H1 (cell line): ENCODE measurements around the gene MLC1. TPM values are rescaled to one million over a fixed set of nuclear protein-coding genes. Genes with fewer than 3 reads are reported as not detected.

Source experiments
- CTCF ChIA-PET: fragments of 300-600 bp; sonication (Branson Sonifier 250); formaldehyde crosslinking; loops from one replicate; lab custom pipeline; 2021; ENCODE audit not compliant: partially characterized antibody; lab: Charles Lee
- POLR2A ChIA-PET: fragments of 300-600 bp; sonication (Branson Sonifier 250); formaldehyde crosslinking; loops from one replicate; lab custom pipeline; 2021; ENCODE audit warnings: inconsistent platforms; ENCODE audit not compliant: partially characterized antibody; lab: Charles Lee
- DNase-seq, 2 experiments: peaks; one replicate each; pipeline versions ENCODE4 v3.0.0 to v3.0.0-alpha.2; 2010 to 2022; ENCODE audit warnings: low spot score in 2 of 2, low read depth in 1 of 2, mixed read lengths in 1 of 2
- FAIRE-seq: peaks from 2 replicates; lab custom pipeline; 2011; peaks lifted over from hg19 to GRCh38; lab: Jason Lieb, UNC
- H2AFZ ChIP-seq: 2 replicates; pipeline ENCODE4 v1.8.1; 2012; ENCODE audit warnings: low read length, inconsistent platforms
- H2AK5ac ChIP-seq: 2 replicates; pipeline ENCODE4 v1.6.1; 2013; ENCODE audit warnings: low read depth, low read length
- H2BK120ac ChIP-seq: replicated peaks from 2 replicates; pipeline ENCODE3; 2013; ENCODE audit warnings: low read depth, low read length, inconsistent platforms
- H2BK12ac ChIP-seq: 2 replicates; pipeline ENCODE4 v1.6.1; 2013; ENCODE audit warnings: low read depth, low read length
- H2BK15ac ChIP-seq: 2 replicates; pipeline ENCODE4 v1.6.1; 2013; ENCODE audit warnings: low read length
- H2BK20ac ChIP-seq: 2 replicates; pipeline ENCODE4 v1.6.1; 2013; ENCODE audit warnings: low read length
- H2BK5ac ChIP-seq: 2 replicates; pipeline ENCODE4 v1.6.1; 2013; ENCODE audit warnings: low read depth, low read length
- H3K14ac ChIP-seq: 2 replicates; pipeline ENCODE4 v1.6.1; 2013; ENCODE audit warnings: inconsistent platforms; ENCODE audit not compliant: insufficient read length
- H3K18ac ChIP-seq: 2 replicates; pipeline ENCODE4 v1.6.1; 2013; ENCODE audit warnings: low read length; ENCODE audit errors: extremely low read depth
- H3K23ac ChIP-seq: 2 replicates; pipeline ENCODE4 v1.6.1; 2013; ENCODE audit warnings: inconsistent platforms; ENCODE audit not compliant: insufficient read length
- H3K23me2 ChIP-seq: 2 replicates; pipeline ENCODE4 v1.6.1; 2013; ENCODE audit warnings: low read depth, low read length
- H3K27ac ChIP-seq: 2 replicates; pipeline ENCODE4 v1.6.1; 2011; ENCODE audit warnings: low read depth, low read length, inconsistent platforms
- H3K27me3 ChIP-seq, 4 experiments: replicated peaks in 1 of 4; 1 replicate in 1 of 4; 2 replicates in 3 of 4; pipeline versions ENCODE4 v1.6.1 to v1.8.1; 2011 to 2013; ENCODE audit warnings: low read length in 3 of 4, mild to moderate bottlenecking in 3 of 4, inconsistent platforms in 2 of 4, mixed read lengths in 2 of 4, moderate library complexity in 1 of 4; ENCODE audit not compliant: control insufficient read depth in 3 of 4, insufficient read depth in 3 of 4; ENCODE audit errors: extremely low read depth in 1 of 4
- H3K36me3 ChIP-seq, 4 experiments: 2 replicates each; pipeline versions ENCODE4 v1.6.1 to v1.8.1; 2011 to 2013; ENCODE audit warnings: mild to moderate bottlenecking in 4 of 4, low read length in 3 of 4, moderate library complexity in 2 of 4, control low read depth in 1 of 4, inconsistent platforms in 1 of 4; ENCODE audit not compliant: insufficient read depth in 4 of 4, control insufficient read depth in 2 of 4
- H3K4ac ChIP-seq: replicated peaks from 2 replicates; pipeline ENCODE3; 2013; ENCODE audit warnings: low read length, low read depth, mixed read lengths, inconsistent platforms; ENCODE audit not compliant: insufficient read length
- H3K4me1 ChIP-seq, 4 experiments: replicated peaks in 1 of 4; 1 replicate in 1 of 4; 2 replicates in 3 of 4; pipeline versions ENCODE4 v1.6.1 to v1.8.1; 2011 to 2013; ENCODE audit warnings: low read length in 3 of 4, inconsistent platforms in 2 of 4, mixed read lengths in 1 of 4; ENCODE audit not compliant: insufficient read depth in 4 of 4, control insufficient read depth in 3 of 4
- H3K4me2 ChIP-seq, 2 experiments: 2 replicates each; pipeline versions ENCODE4 v1.6.1 to v1.8.1; 2011 to 2013; ENCODE audit warnings: low read depth in 2 of 2, low read length in 2 of 2, control low read depth in 1 of 2, inconsistent platforms in 1 of 2, mild to moderate bottlenecking in 1 of 2; ENCODE audit not compliant: insufficient read depth in 1 of 2
- H3K4me3 ChIP-seq, 4 experiments: fragments of 200-600, 300-600 bp in 1 of 4; sonication (generic), shearing (Covaris generic), sonication (Bioruptor Twin) in 1 of 4; 2 replicates each; pipeline versions ENCODE4 v1.5.1 to v1.8.1; 2011 to 2016; ENCODE audit warnings: low read length in 4 of 4, low read depth in 3 of 4, control low read depth in 2 of 4, inconsistent platforms in 2 of 4, mild to moderate bottlenecking in 2 of 4, mixed read lengths in 1 of 4, moderate library complexity in 1 of 4; ENCODE audit not compliant: insufficient read depth in 2 of 4; ENCODE audit errors: extremely low read depth in 1 of 4
- H3K56ac ChIP-seq: replicated peaks from 2 replicates; pipeline ENCODE3; 2013; ENCODE audit warnings: low read depth, mild to moderate bottlenecking, mixed read lengths, low read length, inconsistent platforms; ENCODE audit not compliant: insufficient read length
- H3K79me1 ChIP-seq: 2 replicates; pipeline ENCODE4 v1.6.1; 2013; ENCODE audit warnings: low read depth, low read length, control low read depth
- H3K79me2 ChIP-seq, 2 experiments: 2 replicates each; pipeline versions ENCODE4 v1.6.1 to v1.8.1; 2012 to 2013; ENCODE audit warnings: low read length in 2 of 2, mild to moderate bottlenecking in 2 of 2, inconsistent platforms in 1 of 2; ENCODE audit not compliant: insufficient read depth in 2 of 2, control insufficient read depth in 1 of 2
- H3K9ac ChIP-seq, 4 experiments: replicated peaks in 1 of 4; 1 replicate in 1 of 4; 2 replicates in 3 of 4; pipeline versions ENCODE4 v1.6.1 to v1.8.1; 2011 to 2013; ENCODE audit warnings: low read depth in 3 of 4, low read length in 3 of 4, control low read depth in 2 of 4, mild to moderate bottlenecking in 2 of 4, moderate library complexity in 2 of 4, inconsistent platforms in 1 of 4; ENCODE audit errors: extremely low read depth in 1 of 4
- H3K9me3 ChIP-seq, 2 experiments: 2 replicates each; pipeline versions ENCODE4 v1.6.1 to v1.8.1; 2012 to 2013; ENCODE audit warnings: mild to moderate bottlenecking in 2 of 2, moderate library complexity in 2 of 2, control low read depth in 1 of 2, inconsistent platforms in 1 of 2, low read depth in 1 of 2, low read length in 1 of 2, mixed read lengths in 1 of 2; ENCODE audit not compliant: insufficient read depth in 2 of 2
- H4K20me1 ChIP-seq, 2 experiments: replicated peaks in 1 of 2; 2 replicates each; pipeline versions ENCODE3 to v1.8.1; 2011 to 2013; ENCODE audit warnings: inconsistent platforms in 2 of 2, low read length in 2 of 2, mild to moderate bottlenecking in 1 of 2; ENCODE audit not compliant: insufficient read depth in 2 of 2, control insufficient read depth in 1 of 2
- H4K5ac ChIP-seq: 2 replicates; pipeline ENCODE4 v1.6.1; 2013; ENCODE audit warnings: low read length, low read depth, mixed read lengths, inconsistent platforms; ENCODE audit not compliant: insufficient read length
- H4K8ac ChIP-seq: 2 replicates; pipeline ENCODE4 v1.8.0; 2013; ENCODE audit warnings: mild to moderate bottlenecking, moderate library complexity, low read length, inconsistent platforms; ENCODE audit not compliant: insufficient read depth; ENCODE audit errors: extremely low read depth
- H4K91ac ChIP-seq: replicated peaks from 2 replicates; pipeline ENCODE3; 2013; ENCODE audit warnings: low read length, mixed read lengths, inconsistent platforms; ENCODE audit not compliant: insufficient read length
- TCF12 ChIP-seq: IDR thresholded peaks from 2 replicates; pipeline ENCODE4 v1.6.1; 2011; ENCODE audit warnings: low read depth, mild to moderate bottlenecking, low read length
- WGBS, 2 experiments: shearing (Covaris generic) in 1 of 2; methylation state at CpG; one replicate each; pipeline versions ENCODE4 v1.1.6 to v1.1.7; 2013 to 2015; ENCODE audit warnings: low lambda C conversion rate in 2 of 2, mixed read lengths in 2 of 2, inconsistent platforms in 1 of 2, low coverage in 1 of 2, missing lambda C conversion rate in 1 of 2; ENCODE audit not compliant: insufficient replicate concordance in 2 of 2, insufficient coverage in 1 of 2, insufficient read length in 1 of 2; ENCODE audit errors: extremely low coverage in 1 of 2, missing lambda C conversion rate in 1 of 2; 5-methylcytosine and 5-hydroxymethylcytosine counted together
- polyA plus RNA-seq, 7 experiments: library from polyadenylated mRNA; depleted of rRNA in 3 of 7; stranded (reverse) in 5 of 7; unstranded in 2 of 7; fragments of >200 nt in 5 of 7; fragments of 200-250 nt in 2 of 7; gene quantifications; 1 replicate in 5 of 7; 2 replicates in 1 of 7; 4 replicates in 1 of 7; pipeline versions ENCODE4 v1.2.1 to v1.2.3, GENCODE V29; 2011 to 2013; ENCODE audit warnings: missing spikeins in 2 of 7, mixed read lengths in 2 of 7
- total RNA-seq: library from RNA; stranded (reverse); fragmentation: NEBNext Ultra II Directional; extraction: Animal tissue kit (Norgen Biotek cat#: 25700); gene quantifications from 2 replicates; pipeline ENCODE4 v1.2.1, GENCODE V29; 2021

The MLC1 gene
- total and polyA plus RNA-seq, 2 of the 8 experiments (the other 6 are each of a cell fraction or from before 2014, with no cell fraction given), result 0.20 TPM; not detected in 1

DNA sequence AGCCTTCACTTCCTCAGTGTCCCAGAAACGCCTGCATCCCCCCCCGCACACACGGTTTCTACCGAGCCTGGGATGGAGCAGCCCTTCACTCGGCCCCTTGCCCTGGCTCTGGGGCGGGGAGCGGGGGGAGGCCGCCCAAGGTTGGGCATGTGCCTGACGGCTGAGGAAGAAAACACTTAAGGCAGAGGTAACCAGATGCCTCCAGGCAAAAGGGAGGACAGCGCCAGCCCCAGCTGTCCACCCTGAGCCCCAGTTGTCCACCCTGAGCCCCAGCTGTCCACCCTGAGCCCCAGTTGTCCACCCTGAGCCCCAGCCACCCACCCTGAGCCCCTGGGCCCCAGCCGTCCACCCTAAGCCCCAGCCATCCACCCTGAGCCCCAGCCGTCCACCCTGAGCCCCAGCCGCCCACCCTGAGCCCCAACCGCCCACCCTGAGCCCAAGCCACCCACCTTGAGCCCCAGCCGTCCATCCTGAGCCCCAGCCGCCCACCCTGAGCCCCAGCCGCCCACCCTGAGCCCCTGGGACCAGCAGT lies 23.3 kb downstream of the MLC1 start:
- no peak overlapping the region for H3K4me3 ChIP-seq
- no peak for FAIRE-seq
- no peak overlapping the region for H2BK20ac ChIP-seq
- no peak overlapping the region for H3K4ac ChIP-seq
- H3K4me2 ChIP-seq, result no peak overlapping the region
- no peak overlapping the region for H4K5ac ChIP-seq
- DNase-seq, result no peak
- no peaks in the 10 kb centered on the region for H3K79me1 ChIP-seq
- H3K9me3 ChIP-seq, result no peaks in the 10 kb centered on the region
- no peak overlapping the region for H3K23ac ChIP-seq
- no peak overlapping the region for H2BK12ac ChIP-seq
- no peak overlapping the region for H2BK15ac ChIP-seq
- no peak overlapping the region for H2AK5ac ChIP-seq
- no peaks in the 10 kb centered on the region for H3K79me2 ChIP-seq
- peaks cover 15% of the 10 kb centered on the region; the same call in 1 of the 2 replicates for H3K23me2 ChIP-seq
- no peaks in the 10 kb centered on the region for H4K20me1 ChIP-seq
- peaks cover 0 to 11% (median 2%) of the 10 kb centered on the region in 4 experiments; a peak in 4 of 7 replicates for H3K4me1 ChIP-seq
- H3K27ac ChIP-seq, result no peak overlapping the region
- H3K18ac ChIP-seq, result no peak overlapping the region
- H3K14ac ChIP-seq, result no peak overlapping the region
- peak overlapping the region; percentile 22; the same call in 1 of the 2 replicates for H4K8ac ChIP-seq
- WGBS, 2 experiments, result 72% methylated on average over 9 of the region's 17 CpGs; no CpG with 5 or more reads in 1 of the 2 experiments
- no peak overlapping the region for H3K9ac ChIP-seq
- no peaks in the 10 kb centered on the region for H3K36me3 ChIP-seq
- H3K56ac ChIP-seq, result no peak overlapping the region
- H2BK5ac ChIP-seq, result no peak overlapping the region
- H2AFZ ChIP-seq, result no peak overlapping the region
- H3K27me3 ChIP-seq, result peaks cover 8 to 20% (median 11%) of the 10 kb centered on the region in 4 experiments
- no peak overlapping the region for H4K91ac ChIP-seq
- ChIA-PET POLR2A (no interaction called here), CTCF (interaction anchor here (1.1 kb wide), 1 partner anchor 16 kb away, joined by 3 read pairs; no protein-coding TSS in a partner anchor)
- no peak overlapping the region for H2BK120ac ChIP-seq
- no peak for TF ChIP-seq TCF12
